Memory B cell (primary cell): ENCODE data around the gene ZMIZ1.
A peak's percentile ranks its signal among the peaks of the same experiment; 100 is the strongest.

ENCODE experiments used
- ATAC-seq: fragments of 150-1000 bp; cut with Tn5 transposase; 2 replicates; pipeline ENCODE4 v1.10.0; 2021; ENCODE audit warnings: low read depth, mild to moderate bottlenecking, moderate library complexity
- DNase-seq, 2 donors: peaks; one replicate each; pipeline ENCODE4 v3.0.0; 2022; ENCODE audit warnings: low spot score in 2 of 2
- H3K27ac Mint-ChIP-seq: one replicate; pipeline ENCODE4 v1.8.0; 2022; ENCODE audit warnings: mild to moderate bottlenecking, moderate library complexity, mixed read lengths
- H3K27me3 Mint-ChIP-seq: one replicate; pipeline ENCODE4 v1.8.0; 2022; ENCODE audit warnings: mixed read lengths
- H3K36me3 Mint-ChIP-seq: one replicate; pipeline ENCODE4 v1.8.0; 2022; ENCODE audit warnings: mild to moderate bottlenecking, mixed read lengths
- H3K4me1 Mint-ChIP-seq: one replicate; pipeline ENCODE4 v1.8.0; 2022; ENCODE audit warnings: mixed read lengths
- H3K4me3 Mint-ChIP-seq: one replicate; pipeline ENCODE4 v1.8.0; 2022; ENCODE audit warnings: mild to moderate bottlenecking, moderate library complexity, mixed read lengths
- H3K9me3 Mint-ChIP-seq: one replicate; pipeline ENCODE4 v1.8.0; 2022; ENCODE audit warnings: mixed read lengths

Gene ZMIZ1

GRCh38 chr10:79072994-79073645, 4.4 kb downstream of the ZMIZ1 start:
- Mint-ChIP-seq H3K27me3 (peaks cover 12% of the 10 kb centered on the region), H3K9me3 (no peaks in the 10 kb centered on the region), H3K27ac (no peak overlapping the region), H3K4me3 (no peak overlapping the region), H3K4me1 (peaks cover 15% of the 10 kb centered on the region), H3K36me3 (no peaks in the 10 kb centered on the region)
- no peak for DNase-seq
- ATAC-seq: no peak

- no peaks in the 10 kb centered on the region for H3K36me3 Mint-ChIP-seq
- DNase-seq: no peak
- H3K4me3 Mint-ChIP-seq: no peak overlapping the region
- ATAC-seq: no peak
- H3K9me3 Mint-ChIP-seq: no peaks in the 10 kb centered on the region
- H3K27me3 Mint-ChIP-seq: peaks cover 12% of the 10 kb centered on the region
- H3K4me1 Mint-ChIP-seq: peaks cover 13% of the 10 kb centered on the region
- H3K27ac Mint-ChIP-seq: no peak overlapping the region
Observed at GRCh38 chr10:79073784-79074432, 5.1 kb downstream of the ZMIZ1 start.

DNA sequence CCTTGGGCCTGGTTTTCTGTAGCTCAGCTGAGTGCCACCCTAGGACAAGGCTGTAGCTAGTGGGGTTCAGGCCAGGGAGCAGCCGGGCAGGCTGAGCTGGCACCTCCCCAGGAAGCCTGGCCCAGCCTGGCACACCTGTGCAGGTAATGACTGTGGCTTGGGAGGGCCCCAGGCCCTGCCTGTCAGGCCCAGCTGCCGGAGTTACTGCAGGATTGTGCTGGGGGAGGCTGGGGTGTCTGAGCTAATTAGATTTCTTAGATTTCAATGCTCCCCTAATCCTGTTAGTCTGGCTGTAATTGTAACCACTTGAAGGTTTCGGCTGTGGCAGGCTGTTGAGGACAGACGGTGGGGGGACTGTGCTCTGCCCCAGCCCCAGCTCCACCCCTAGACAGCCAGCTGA, 6.0 kb downstream of the ZMIZ1 start:
- Mint-ChIP-seq H3K27ac (no peak overlapping the region), H3K4me1 (peaks cover 13% of the 10 kb centered on the region), H3K27me3 (peaks cover 12% of the 10 kb centered on the region), H3K9me3 (no peaks in the 10 kb centered on the region), H3K4me3 (no peak overlapping the region), H3K36me3 (no peaks in the 10 kb centered on the region)
- ATAC-seq (no peak), DNase-seq (no peak)

- Mint-ChIP-seq H3K27me3 (peaks cover 12% of the 10 kb centered on the region), H3K27ac (no peak overlapping the region), H3K4me3 (no peak overlapping the region), H3K9me3 (no peaks in the 10 kb centered on the region), H3K4me1 (peaks cover 13% of the 10 kb centered on the region), H3K36me3 (no peaks in the 10 kb centered on the region)
- no peak for ATAC-seq
- no peak for DNase-seq
Observed at GRCh38 chr10:79075418-79075817, 6.7 kb downstream of the ZMIZ1 start.

GRCh38 chr10:79077488-79078173, 8.9 kb downstream of the ZMIZ1 start:
- peaks cover 9% of the 10 kb centered on the region for H3K4me1 Mint-ChIP-seq
- ATAC-seq: no peak
- H3K9me3 Mint-ChIP-seq: no peaks in the 10 kb centered on the region
- H3K27ac Mint-ChIP-seq: no peak overlapping the region
- no peak for DNase-seq
- no peaks in the 10 kb centered on the region for H3K36me3 Mint-ChIP-seq
- H3K27me3 Mint-ChIP-seq: peaks cover 5% of the 10 kb centered on the region
- H3K4me3 Mint-ChIP-seq: no peak overlapping the region

DNA sequence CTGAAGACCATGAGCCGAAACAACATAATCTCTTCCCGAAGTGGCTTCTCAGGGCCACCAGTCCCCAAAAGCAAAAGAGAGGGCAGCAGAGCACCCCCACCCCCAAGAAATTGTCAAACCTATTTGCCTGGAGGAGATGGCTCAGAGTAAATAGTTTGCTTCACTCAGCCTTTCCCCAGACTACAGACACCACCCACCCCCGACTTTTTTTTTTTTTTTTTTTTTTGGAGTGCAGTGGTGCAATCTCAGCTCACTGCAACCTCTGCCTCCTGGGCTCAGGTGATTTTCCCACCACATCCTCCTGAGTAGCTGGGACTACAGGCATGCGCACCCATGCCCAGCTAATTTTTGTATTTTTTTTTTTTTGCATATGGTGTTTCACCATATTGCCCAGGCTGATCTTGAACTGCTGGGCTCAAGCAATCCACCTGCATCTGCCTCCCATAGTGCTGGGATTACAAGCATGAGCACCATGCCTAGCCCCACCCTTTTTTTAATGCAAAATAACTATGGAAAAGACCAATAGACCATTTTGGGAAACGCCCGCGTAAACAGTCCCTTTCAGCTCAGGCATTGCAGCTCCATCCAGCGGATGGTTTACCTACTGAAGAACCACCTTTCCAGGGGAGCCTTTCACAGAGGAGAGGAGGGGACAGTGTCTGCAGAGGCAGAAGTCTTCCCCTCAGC, 9.7 kb downstream of the ZMIZ1 start:
- DNase-seq: no peak
- H3K27me3 Mint-ChIP-seq: peaks cover 7% of the 10 kb centered on the region
- peaks cover 14% of the 10 kb centered on the region for H3K4me1 Mint-ChIP-seq
- H3K27ac Mint-ChIP-seq: no peak overlapping the region
- H3K36me3 Mint-ChIP-seq: no peaks in the 10 kb centered on the region
- ATAC-seq: no peak
- H3K9me3 Mint-ChIP-seq: peaks cover 3% of the 10 kb centered on the region
- no peak overlapping the region for H3K4me3 Mint-ChIP-seq

DNA sequence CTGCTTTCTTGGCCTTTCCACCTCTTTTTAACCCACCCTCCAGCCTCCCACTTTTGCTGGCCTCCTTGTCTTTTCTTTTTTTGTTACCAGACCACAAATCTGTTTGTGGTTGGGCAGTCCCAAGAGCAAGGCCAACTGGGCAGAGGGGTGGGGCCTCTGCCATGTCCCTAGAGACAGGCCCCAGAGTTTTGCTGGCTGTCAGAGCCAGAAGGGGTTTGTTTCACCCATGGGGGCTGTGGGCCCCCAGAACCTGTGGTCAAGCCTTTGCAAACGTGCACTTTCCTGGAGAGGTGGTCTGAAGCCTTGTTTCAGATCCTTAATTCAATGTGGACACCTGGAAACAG, 10.3 kb downstream of the ZMIZ1 start:
- H3K4me1 Mint-ChIP-seq: peaks cover 18% of the 10 kb centered on the region
- no peak overlapping the region for H3K4me3 Mint-ChIP-seq
- peaks cover 3% of the 10 kb centered on the region for H3K9me3 Mint-ChIP-seq
- H3K27me3 Mint-ChIP-seq: peaks cover 9% of the 10 kb centered on the region
- H3K27ac Mint-ChIP-seq: no peak overlapping the region
- H3K36me3 Mint-ChIP-seq: no peaks in the 10 kb centered on the region
- ATAC-seq: no peak
- DNase-seq: no peak

- Mint-ChIP-seq H3K9me3 (peaks cover 3% of the 10 kb centered on the region), H3K4me3 (no peak overlapping the region), H3K4me1 (peaks cover 23% of the 10 kb centered on the region), H3K27ac (no peak overlapping the region), H3K27me3 (peaks cover 11% of the 10 kb centered on the region), H3K36me3 (no peaks in the 10 kb centered on the region)
- DNase-seq: no peak
- no peak for ATAC-seq
Observed at GRCh38 chr10:79079490-79080355, 11.0 kb downstream of the ZMIZ1 start.

DNA sequence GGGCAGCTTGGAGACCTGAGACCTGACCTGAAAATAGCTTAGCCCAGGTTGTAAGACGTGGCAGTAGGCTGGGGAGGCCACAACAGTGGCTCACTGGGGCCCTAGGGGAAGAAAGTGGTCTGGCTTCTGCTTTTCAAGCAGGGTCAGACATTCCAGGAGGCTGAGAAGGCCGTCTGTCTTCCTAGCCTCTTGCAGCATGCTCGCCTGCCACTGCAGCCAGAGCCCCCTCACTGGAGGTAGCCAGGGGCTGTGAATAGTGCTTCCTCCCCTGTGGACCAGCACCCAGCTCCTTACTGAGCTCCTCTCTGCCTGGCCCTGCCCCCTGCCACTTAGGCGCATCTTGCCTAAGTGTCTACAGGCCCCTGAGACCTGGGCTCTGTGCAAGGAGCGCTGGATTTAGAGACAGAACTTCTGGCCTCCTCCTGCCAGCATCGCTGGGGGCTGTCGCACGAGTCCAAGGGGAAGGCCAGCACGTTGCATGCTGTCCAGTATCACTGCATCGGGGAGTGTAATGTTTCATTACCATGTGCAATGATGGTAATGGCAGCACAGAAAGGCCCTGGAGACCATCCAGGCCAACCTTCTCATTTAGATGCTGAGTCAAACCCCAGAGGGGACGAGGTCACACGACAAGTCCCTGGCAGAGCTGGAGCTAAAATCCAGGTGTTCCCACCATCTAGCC, 12.7 kb downstream of the ZMIZ1 start:
- Mint-ChIP-seq H3K4me3 (no peak overlapping the region), H3K9me3 (peaks cover 3% of the 10 kb centered on the region), H3K27me3 (peaks cover 11% of the 10 kb centered on the region), H3K27ac (no peak overlapping the region), H3K4me1 (peaks cover 27% of the 10 kb centered on the region), H3K36me3 (no peaks in the 10 kb centered on the region)
- ATAC-seq (no peak), DNase-seq (no peak)

DNA sequence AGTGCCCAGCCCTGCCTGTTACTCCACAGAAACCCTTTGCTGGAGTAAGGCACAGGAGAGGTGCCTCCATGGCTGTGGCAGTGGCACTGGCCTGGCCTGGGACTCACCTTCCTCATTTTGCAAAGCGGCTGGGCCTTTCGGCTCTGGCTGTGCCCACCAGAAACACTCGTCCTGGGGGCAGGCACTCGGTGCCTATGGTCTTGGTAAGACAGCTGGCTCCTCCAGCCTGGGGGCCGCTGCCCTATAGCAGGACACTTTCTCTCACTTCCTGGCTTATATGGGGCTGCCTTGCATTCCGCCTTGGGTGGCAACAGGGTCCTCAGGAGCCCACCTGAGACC, 13.2 kb downstream of the ZMIZ1 start:
- ATAC-seq (no peak), DNase-seq (no peak)
- no peaks in the 10 kb centered on the region for H3K36me3 Mint-ChIP-seq
- H3K9me3 Mint-ChIP-seq: peaks cover 3% of the 10 kb centered on the region
- H3K27ac Mint-ChIP-seq: no peak overlapping the region
- H3K27me3 Mint-ChIP-seq: peaks cover 11% of the 10 kb centered on the region
- peaks cover 27% of the 10 kb centered on the region for H3K4me1 Mint-ChIP-seq
- H3K4me3 Mint-ChIP-seq: no peak overlapping the region

- no peak for ATAC-seq
- no peak for DNase-seq
- Mint-ChIP-seq H3K27ac (peak overlapping the region; percentile 33), H3K36me3 (no peaks in the 10 kb centered on the region), H3K9me3 (peaks cover 3% of the 10 kb centered on the region), H3K4me1 (peaks cover 30% of the 10 kb centered on the region), H3K4me3 (no peak overlapping the region), H3K27me3 (peaks cover 14% of the 10 kb centered on the region)
Observed at GRCh38 chr10:79082631-79083596, 14.1 kb downstream of the ZMIZ1 start.
